Activated B cell treated with CpG ODN at 0.5 μM for 24 hours (primary cell): ENCODE results near the gene KIAA0586. TPM values are rescaled to one million over a fixed set of nuclear protein-coding genes. Genes with fewer than 3 reads are reported as not detected.
"Not testable (repeated sequence)": the region's sequence is repeated elsewhere in the genome, so short reads cannot be mapped to it uniquely, and the experiment has no call there.

Source experiments
- ATAC-seq: fragments of 200-7000 bp; cut with Tn5 transposase; one replicate; pipeline ENCODE4 v1.10.0; 2021; ENCODE audit warnings: low read depth, mild to moderate bottlenecking, moderate library complexity
- CTCF ChIA-PET: fragments of 350-600 bp; sonication (Branson Sonifier 250); formaldehyde crosslinking; loops from one replicate; lab custom pipeline; 2021; ENCODE audit warnings: antibody characterized with exemption; lab: Charles Lee
- POLR2A ChIA-PET: fragments of 350-600 bp; sonication (Branson Sonifier 250); formaldehyde crosslinking; loops from one replicate; lab custom pipeline; 2021; ENCODE audit warnings: antibody characterized with exemption; lab: Charles Lee
- DNase-seq: peaks from one replicate; pipeline ENCODE4 v3.0.0; 2022
- H3K27ac Mint-ChIP-seq: one replicate; pipeline ENCODE4 v1.8.0; 2020; ENCODE audit warnings: mixed read lengths
- H3K27me3 Mint-ChIP-seq: one replicate; pipeline ENCODE4 v1.8.0; 2021; ENCODE audit warnings: mixed read lengths
- H3K36me3 Mint-ChIP-seq: one replicate; pipeline ENCODE4 v1.8.0; 2021; ENCODE audit warnings: low read depth, mixed read lengths
- H3K4me1 Mint-ChIP-seq: one replicate; pipeline ENCODE4 v1.8.0; 2021; ENCODE audit warnings: mixed read lengths
- H3K4me3 Mint-ChIP-seq: one replicate; pipeline ENCODE4 v1.8.0; 2020; ENCODE audit warnings: mild to moderate bottlenecking, mixed read lengths
- H3K9me3 Mint-ChIP-seq: one replicate; pipeline ENCODE4 v1.8.0; 2020; ENCODE audit warnings: mixed read lengths
- intact Hi-C: fragments of 100-400 bp; cut with micrococcal nuclease; formaldehyde crosslinking; loops from one replicate; pipeline ENCODE4 v1.15.1; 2024
- total RNA-seq: library from RNA; stranded (reverse); gene quantifications from 2 replicates; pipeline ENCODE4 v1.2.3, GENCODE V29; 2022
- TF ChIP-seq, protein P1 (sequence below): fragments of 200-600 bp; IDR thresholded peaks from one replicate; pipeline ENCODE4 v1.8.0; 2022; ENCODE audit warnings: antibody characterized with exemption, mild to moderate bottlenecking

KIAA0586 gene
- total RNA-seq, 1 donor from 2014 or later: 19.8 TPM

DNA sequence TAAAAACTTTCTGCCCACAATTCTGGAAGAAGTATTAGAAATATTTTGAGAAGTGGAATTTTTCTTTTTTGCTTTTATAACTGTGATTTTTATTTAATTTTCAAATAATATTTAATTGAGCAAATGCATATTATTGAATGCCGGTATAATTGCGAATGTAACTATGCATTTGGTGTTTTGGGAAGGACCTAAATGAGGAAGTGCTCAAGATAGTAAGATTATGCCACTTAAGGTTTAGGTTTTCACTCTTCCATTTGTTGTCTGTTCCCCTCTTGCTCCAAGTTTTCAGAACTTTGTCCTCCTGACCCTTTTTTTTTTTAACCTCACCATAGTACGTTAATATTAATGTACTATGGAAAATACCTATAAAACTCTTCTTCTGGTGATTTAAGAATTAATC, 85.8 kb downstream of the KIAA0586 start:
- DNase-seq (no peak), ATAC-seq (no peak)
- TF ChIP-seq, protein P1, sequence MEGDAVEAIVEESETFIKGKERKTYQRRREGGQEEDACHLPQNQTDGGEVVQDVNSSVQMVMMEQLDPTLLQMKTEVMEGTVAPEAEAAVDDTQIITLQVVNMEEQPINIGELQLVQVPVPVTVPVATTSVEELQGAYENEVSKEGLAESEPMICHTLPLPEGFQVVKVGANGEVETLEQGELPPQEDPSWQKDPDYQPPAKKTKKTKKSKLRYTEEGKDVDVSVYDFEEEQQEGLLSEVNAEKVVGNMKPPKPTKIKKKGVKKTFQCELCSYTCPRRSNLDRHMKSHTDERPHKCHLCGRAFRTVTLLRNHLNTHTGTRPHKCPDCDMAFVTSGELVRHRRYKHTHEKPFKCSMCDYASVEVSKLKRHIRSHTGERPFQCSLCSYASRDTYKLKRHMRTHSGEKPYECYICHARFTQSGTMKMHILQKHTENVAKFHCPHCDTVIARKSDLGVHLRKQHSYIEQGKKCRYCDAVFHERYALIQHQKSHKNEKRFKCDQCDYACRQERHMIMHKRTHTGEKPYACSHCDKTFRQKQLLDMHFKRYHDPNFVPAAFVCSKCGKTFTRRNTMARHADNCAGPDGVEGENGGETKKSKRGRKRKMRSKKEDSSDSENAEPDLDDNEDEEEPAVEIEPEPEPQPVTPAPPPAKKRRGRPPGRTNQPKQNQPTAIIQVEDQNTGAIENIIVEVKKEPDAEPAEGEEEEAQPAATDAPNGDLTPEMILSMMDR: no peak
- Mint-ChIP-seq H3K9me3 (peaks cover 3% of the 10 kb centered on the region), H3K36me3 (peaks cover 56% of the 10 kb centered on the region), H3K4me1 (no peaks in the 10 kb centered on the region), H3K4me3 (no peak overlapping the region), H3K27ac (no peak overlapping the region), H3K27me3 (no peaks in the 10 kb centered on the region)
- ChIA-PET CTCF (no interaction called here), POLR2A (no interaction called here)
- intact Hi-C loops: no loop called here

DNA sequence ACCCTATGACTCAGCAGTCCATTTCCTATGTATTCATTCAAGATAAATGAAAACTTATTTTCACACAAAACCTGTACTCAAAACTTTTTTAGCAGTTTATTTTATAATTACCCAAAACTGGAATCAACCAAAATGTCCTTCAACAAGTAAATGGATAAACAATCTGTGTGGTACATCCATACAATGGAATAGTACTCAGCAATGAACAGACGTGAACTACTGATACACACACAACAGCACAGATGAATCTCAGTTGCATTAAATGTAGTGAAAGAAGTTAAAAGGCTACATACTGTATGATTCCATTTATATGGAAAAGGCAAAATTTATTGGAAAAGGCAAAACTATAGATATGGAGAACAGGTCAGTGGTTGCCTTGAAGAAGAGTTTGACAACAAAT, 90.1 kb downstream of the KIAA0586 start:
- TF ChIP-seq, protein P1: no peak
- ATAC-seq: no peak
- Mint-ChIP-seq H3K27me3 (no peaks in the 10 kb centered on the region), H3K4me1 (no peaks in the 10 kb centered on the region), H3K4me3 (no peak overlapping the region), H3K27ac (no peak overlapping the region), H3K36me3 (peaks cover 65% of the 10 kb centered on the region), H3K9me3 (peaks cover 3% of the 10 kb centered on the region)
- ChIA-PET CTCF (no interaction called here), POLR2A (no interaction called here)
- no peak for DNase-seq
- intact Hi-C loops: no loop called here

DNA sequence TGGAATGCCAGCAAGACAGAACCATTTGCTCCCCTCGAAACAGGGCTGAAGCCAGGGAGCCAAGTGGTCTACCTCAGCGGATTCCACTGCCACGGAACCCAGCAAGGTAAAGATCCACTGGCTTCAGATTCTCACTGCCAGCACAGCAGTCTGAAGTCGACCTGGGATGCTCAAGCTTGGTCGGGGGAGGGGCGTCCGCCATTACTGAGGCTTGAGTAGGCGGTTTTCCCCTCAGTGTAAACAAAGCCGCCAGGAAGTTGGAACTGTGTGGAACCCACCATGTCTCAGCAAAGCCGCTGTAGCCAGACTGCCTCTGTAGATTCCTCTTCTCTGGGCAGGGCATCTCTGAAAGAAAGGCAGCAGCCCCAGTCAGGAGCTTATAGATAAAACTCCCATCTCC, 98.2 kb downstream of the KIAA0586 start:
- intact Hi-C loops, H3K4me3 Mint-ChIP-seq, H3K4me1 Mint-ChIP-seq, DNase-seq, H3K27ac Mint-ChIP-seq, ATAC-seq, H3K27me3 Mint-ChIP-seq, CTCF ChIA-PET, POLR2A ChIA-PET: not testable (repeated sequence)
- H3K9me3 Mint-ChIP-seq: peaks cover 17% of the 10 kb centered on the region
- peaks cover 23% of the 10 kb centered on the region for H3K36me3 Mint-ChIP-seq

GRCh38 chr14:58533446-58533845, 105.9 kb downstream of the KIAA0586 start:
- no peak overlapping the region for H3K4me3 Mint-ChIP-seq
- CTCF ChIA-PET: no interaction called here
- peaks cover 15% of the 10 kb centered on the region for H3K9me3 Mint-ChIP-seq
- H3K36me3 Mint-ChIP-seq: peaks cover 3% of the 10 kb centered on the region
- no peak overlapping the region for H3K27ac Mint-ChIP-seq
- no peaks in the 10 kb centered on the region for H3K4me1 Mint-ChIP-seq
- DNase-seq: no peak
- TF ChIP-seq, protein P1: no peak
- ATAC-seq: no peak
- intact Hi-C loops: no loop called here
- POLR2A ChIA-PET: no interaction called here
- no peaks in the 10 kb centered on the region for H3K27me3 Mint-ChIP-seq

DNA sequence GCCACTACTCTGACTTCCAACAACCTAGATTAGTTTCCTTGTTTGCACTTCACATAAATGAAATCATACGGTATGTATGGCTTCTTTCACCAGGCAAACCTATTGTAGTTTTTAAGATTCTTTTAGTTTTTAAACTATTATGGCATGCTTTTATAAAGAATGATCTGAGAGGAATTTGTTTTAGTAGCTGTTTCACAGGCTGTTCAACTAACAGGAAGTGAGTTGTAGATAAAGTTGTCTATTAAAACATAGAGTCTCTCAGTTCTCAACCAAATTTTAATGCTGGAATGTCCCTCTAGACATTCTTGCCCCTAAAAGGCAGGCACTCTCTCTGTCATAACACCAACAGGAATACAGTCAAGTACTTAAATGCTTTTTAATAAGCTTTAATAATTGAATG, 107.5 kb downstream of the KIAA0586 start:
- Mint-ChIP-seq H3K36me3 (peaks cover 3% of the 10 kb centered on the region), H3K4me1 (no peaks in the 10 kb centered on the region), H3K9me3 (peaks cover 3% of the 10 kb centered on the region), H3K27me3 (no peaks in the 10 kb centered on the region), H3K27ac (no peak overlapping the region), H3K4me3 (no peak overlapping the region)
- ChIA-PET CTCF (no interaction called here), POLR2A (no interaction called here)
- DNase-seq (no peak), ATAC-seq (no peak)
- TF ChIP-seq, protein P1: no peak
- intact Hi-C loops: no loop called here

- no peaks in the 10 kb centered on the region for H3K27me3 Mint-ChIP-seq
- intact Hi-C loops: no loop called here
- POLR2A ChIA-PET: no interaction called here
- H3K36me3 Mint-ChIP-seq: peaks cover 12% of the 10 kb centered on the region
- H3K4me1 Mint-ChIP-seq: no peaks in the 10 kb centered on the region
- no peak for ATAC-seq
- H3K27ac Mint-ChIP-seq: no peak overlapping the region
- CTCF ChIA-PET: interaction anchor here (1.2 kb wide), 1 partner anchor 36 kb away, joined by 4 read pairs; no protein-coding TSS in a partner anchor
- H3K4me3 Mint-ChIP-seq: no peak overlapping the region
- TF ChIP-seq, protein P1: no peak
- peaks cover 3% of the 10 kb centered on the region for H3K9me3 Mint-ChIP-seq
- DNase-seq: no peak
Measured at GRCh38 chr14:58537004-58537403, 109.5 kb downstream of the KIAA0586 start.
